Chondrocyte (in vitro differentiated cells): ENCODE measurements around the gene NACC2. TPM values are rescaled to one million over a fixed set of nuclear protein-coding genes. Genes with fewer than 3 reads are reported as not detected.

Source experiments
- DNase-seq: peaks from one replicate; pipeline ENCODE4 v3.0.0; 2021; ENCODE audit warnings: mixed read lengths, low spot score
- H3K27ac Mint-ChIP-seq: one replicate; pipeline ENCODE4 v1.8.0; 2021; ENCODE audit warnings: mild to moderate bottlenecking, moderate library complexity, mixed read lengths; ENCODE audit not compliant: unreplicated experiment
- H3K27me3 Mint-ChIP-seq: 2 replicates; pipeline ENCODE4 v1.8.0; 2021; ENCODE audit warnings: low read depth, mixed read lengths
- H3K36me3 Mint-ChIP-seq: 2 replicates; pipeline ENCODE4 v1.8.0; 2021; ENCODE audit warnings: low read depth, mixed read lengths
- H3K4me1 Mint-ChIP-seq: 2 replicates; pipeline ENCODE4 v1.8.0; 2021; ENCODE audit warnings: low read depth, mild to moderate bottlenecking, mixed read lengths
- H3K4me3 Mint-ChIP-seq: one replicate; pipeline ENCODE4 v1.8.0; 2021; ENCODE audit warnings: mild to moderate bottlenecking, moderate library complexity, mixed read lengths; ENCODE audit not compliant: unreplicated experiment
- H3K9me3 Mint-ChIP-seq: 2 replicates; pipeline ENCODE4 v1.8.0; 2021; ENCODE audit warnings: low read depth, mixed read lengths
- total RNA-seq: library from RNA; stranded (reverse); gene quantifications from 3 replicates; pipeline ENCODE4 v1.2.1, GENCODE V29; 2021
- TF ChIP-seq, protein P1 (sequence below): fragments of 200-600 bp; sonication (generic); IDR thresholded peaks from 2 replicates; pipeline ENCODE4 v1.5.0; 2021; ENCODE audit warnings: antibody characterized with exemption, mild to moderate bottlenecking, moderate library complexity

NACC2 gene
- total RNA-seq, 1 donor from 2014 or later: 51.0 TPM

DNA sequence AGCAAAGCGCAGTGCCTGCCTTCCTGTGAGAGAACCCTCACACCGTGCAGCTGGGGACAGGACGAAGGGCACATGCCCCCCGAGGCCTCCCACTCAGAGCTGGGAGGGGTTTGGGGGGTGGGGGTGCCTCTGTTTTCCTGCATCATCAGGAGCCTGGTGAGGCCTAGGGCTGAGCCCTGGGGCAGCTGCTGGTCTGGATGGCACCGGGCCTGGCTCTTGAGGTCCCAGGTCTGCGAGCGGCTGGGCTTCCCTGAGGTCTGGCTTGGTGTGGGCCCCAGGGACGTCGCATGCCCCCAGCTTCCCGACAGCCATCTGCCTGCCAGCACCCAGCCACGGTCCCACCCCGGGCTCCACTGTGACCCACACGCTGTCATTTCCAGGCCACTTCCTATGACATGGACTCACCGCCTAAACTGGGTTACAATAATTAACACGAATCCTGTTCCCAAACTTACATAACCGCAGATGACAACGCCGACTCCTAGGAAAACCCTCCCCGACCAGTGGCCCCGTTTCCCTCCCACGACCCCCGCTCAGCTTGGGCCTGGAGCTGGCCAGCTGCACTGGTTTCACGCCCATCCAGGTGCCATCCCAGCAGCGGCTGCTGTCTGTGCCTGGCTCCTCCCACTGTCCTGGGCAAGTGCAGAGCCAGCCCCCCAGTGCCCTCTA is 8.7 kb downstream of the NACC2 start:
- no peak overlapping the region for H3K4me3 Mint-ChIP-seq
- peaks cover 34% of the 10 kb centered on the region for H3K4me1 Mint-ChIP-seq
- no peaks in the 10 kb centered on the region for H3K36me3 Mint-ChIP-seq
- H3K27me3 Mint-ChIP-seq: no peaks in the 10 kb centered on the region
- H3K9me3 Mint-ChIP-seq: no peaks in the 10 kb centered on the region
- peak; percentile 88 for DNase-seq
- TF ChIP-seq, protein P1, sequence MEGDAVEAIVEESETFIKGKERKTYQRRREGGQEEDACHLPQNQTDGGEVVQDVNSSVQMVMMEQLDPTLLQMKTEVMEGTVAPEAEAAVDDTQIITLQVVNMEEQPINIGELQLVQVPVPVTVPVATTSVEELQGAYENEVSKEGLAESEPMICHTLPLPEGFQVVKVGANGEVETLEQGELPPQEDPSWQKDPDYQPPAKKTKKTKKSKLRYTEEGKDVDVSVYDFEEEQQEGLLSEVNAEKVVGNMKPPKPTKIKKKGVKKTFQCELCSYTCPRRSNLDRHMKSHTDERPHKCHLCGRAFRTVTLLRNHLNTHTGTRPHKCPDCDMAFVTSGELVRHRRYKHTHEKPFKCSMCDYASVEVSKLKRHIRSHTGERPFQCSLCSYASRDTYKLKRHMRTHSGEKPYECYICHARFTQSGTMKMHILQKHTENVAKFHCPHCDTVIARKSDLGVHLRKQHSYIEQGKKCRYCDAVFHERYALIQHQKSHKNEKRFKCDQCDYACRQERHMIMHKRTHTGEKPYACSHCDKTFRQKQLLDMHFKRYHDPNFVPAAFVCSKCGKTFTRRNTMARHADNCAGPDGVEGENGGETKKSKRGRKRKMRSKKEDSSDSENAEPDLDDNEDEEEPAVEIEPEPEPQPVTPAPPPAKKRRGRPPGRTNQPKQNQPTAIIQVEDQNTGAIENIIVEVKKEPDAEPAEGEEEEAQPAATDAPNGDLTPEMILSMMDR: no peak
- no peak overlapping the region for H3K27ac Mint-ChIP-seq

DNA sequence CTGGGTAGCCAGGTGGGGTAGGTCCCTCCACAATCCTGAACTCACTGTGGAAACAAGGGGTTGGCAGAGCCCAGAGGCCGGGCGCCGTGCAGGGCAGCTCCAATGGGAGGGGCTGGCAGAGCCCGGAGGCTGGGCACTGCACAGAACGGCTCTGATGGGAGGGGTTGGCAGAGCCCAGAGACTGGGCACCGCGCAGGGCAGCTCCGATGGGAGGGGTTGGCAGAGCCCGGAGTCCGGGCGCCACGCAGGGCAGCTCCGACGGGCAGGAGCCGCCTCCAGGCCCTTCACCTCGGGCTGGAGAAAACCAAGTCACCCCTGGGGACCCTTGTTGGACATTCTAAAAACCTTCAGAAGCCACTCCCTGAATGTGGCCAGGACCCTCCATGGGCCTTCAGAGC is 9.3 kb downstream of the NACC2 start:
- Mint-ChIP-seq H3K4me3 (no peak overlapping the region), H3K9me3 (no peaks in the 10 kb centered on the region), H3K27ac (no peak overlapping the region), H3K4me1 (peaks cover 29% of the 10 kb centered on the region), H3K27me3 (no peaks in the 10 kb centered on the region), H3K36me3 (no peaks in the 10 kb centered on the region)
- DNase-seq: peak; percentile 58
- TF ChIP-seq, protein P1: no peak

DNA sequence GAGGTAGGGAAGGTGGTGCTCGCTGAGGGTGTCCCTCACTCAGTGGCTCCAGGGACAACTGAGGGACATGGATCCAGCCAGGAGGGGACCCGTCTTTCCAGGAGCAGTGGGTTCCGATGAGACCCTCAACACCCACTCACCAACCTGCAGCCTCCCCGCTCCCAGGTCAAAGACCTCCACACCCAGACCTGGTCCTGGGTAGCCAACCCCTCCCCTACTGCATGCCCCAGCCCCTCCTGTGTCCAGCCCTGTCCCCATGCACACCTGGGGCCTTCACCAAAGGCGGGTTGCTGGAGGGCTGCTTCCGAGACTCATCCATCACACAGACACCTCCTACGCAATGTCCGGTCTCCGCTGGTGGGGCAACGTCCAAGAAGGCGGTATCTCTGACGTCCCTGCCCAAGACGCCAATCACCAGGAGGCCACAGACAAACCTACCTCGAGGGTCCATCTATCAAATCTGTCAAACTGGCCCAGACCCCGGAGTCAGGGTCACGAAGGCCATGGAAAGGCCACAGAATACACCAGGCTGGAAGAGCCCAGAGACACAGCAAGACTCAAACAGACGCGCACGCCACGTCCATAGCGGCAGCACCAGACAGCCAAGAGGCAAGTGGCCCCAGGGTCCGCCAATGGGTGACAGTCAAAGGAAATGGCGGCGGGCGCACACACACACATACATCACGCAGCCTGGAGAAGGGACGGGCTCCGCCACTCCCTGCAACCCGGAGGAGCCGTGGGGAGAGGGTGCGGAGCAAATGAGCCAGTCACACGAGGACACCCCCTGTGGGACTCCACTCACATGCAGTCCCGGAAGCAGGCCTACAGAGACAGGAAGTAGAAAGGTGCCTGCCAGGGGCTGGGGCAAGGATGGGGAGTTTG is 10.8 kb downstream of the NACC2 start:
- H3K36me3 Mint-ChIP-seq: no peaks in the 10 kb centered on the region
- no peaks in the 10 kb centered on the region for H3K9me3 Mint-ChIP-seq

DNA sequence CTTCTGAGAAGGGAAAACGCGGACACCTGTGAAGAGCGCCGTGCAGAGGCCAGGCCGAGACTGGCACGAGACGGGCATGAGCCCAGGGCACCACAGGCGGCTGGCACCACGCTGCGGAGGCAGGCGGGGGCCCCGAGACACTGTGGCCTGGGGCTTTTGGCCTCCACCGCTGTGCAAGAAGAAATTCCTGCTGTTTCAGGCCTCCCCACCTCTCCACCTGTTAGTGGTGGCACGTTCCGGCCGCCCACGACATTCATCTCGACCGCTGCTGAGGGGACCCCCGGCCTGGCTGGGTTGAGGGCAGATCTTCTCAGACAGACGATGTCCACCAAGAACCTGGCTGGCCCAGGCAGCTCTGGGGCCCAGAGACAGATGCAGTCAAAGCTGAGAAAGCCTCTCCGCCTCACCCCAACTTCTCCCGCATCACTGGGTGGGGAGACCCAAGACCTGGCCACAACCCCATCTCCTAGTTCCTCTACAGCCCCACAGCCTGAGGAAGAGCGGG is 11.5 kb downstream of the NACC2 start:
- H3K4me3 Mint-ChIP-seq: no peak overlapping the region
- no peaks in the 10 kb centered on the region for H3K27me3 Mint-ChIP-seq
- peak; percentile 82 for DNase-seq
- no peaks in the 10 kb centered on the region for H3K36me3 Mint-ChIP-seq
- TF ChIP-seq, protein P1: no peak
- no peaks in the 10 kb centered on the region for H3K9me3 Mint-ChIP-seq
- H3K27ac Mint-ChIP-seq: no peak overlapping the region
- H3K4me1 Mint-ChIP-seq: peaks cover 33% of the 10 kb centered on the region

More for the DNA sequence above, 10.8 kb downstream of the NACC2 start:
- DNase-seq: peak; percentile 85
- TF ChIP-seq, protein P1: no peak
- H3K27me3 Mint-ChIP-seq: no peaks in the 10 kb centered on the region
- H3K27ac Mint-ChIP-seq: no peak overlapping the region
- peaks cover 29% of the 10 kb centered on the region for H3K4me1 Mint-ChIP-seq
- no peak overlapping the region for H3K4me3 Mint-ChIP-seq

DNA sequence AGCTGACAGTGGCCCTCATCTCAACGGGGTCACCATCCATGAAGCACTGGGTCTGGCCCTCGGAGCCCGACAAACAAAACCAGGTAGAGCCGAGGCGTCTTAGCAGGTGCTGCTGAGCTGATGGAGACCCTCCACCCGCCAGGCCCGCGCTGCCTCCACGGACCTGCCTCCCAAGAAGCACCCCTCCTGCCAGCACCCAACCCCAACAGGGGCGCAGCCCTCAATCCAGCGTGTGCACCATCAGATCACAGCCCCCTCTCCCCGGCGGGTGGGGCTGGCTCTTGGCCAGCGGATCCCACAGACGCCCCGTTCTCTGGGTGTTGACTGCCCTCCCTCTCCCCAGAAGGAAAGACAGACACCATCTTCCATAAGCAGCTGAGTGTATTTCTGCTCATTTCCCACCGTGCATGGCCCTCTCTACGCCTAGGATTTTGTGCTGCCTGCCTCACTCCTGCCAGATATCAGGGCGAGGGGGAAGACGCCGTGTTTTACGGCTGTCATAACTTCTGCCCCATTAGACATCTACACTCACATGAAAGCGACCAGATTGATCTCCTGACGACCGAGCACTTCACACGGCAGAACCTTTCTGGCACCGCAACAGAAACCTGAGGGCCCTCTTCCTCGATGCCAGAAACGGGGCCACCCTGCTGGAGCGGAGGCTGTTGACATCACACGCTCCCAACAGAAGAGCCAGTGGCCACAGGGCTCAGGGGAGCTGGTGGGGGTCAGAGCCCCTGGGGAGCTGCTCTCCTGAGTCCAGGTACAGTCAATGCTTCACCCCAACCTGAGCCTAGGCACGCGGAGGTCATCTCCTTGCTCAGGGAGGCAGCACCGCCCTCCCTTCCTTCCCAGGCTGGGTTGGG is 12.4 kb downstream of the NACC2 start:
- Mint-ChIP-seq H3K9me3 (no peaks in the 10 kb centered on the region), H3K27me3 (no peaks in the 10 kb centered on the region), H3K36me3 (no peaks in the 10 kb centered on the region), H3K27ac (no peak overlapping the region), H3K4me3 (no peak overlapping the region), H3K4me1 (peaks cover 33% of the 10 kb centered on the region)
- TF ChIP-seq, protein P1: no peak
- peak; percentile 81 for DNase-seq
